HEK293T (cell line): ENCODE measurements around the gene TXNRD2.

Source experiments
- FOXA1 ChIP-seq: fragments of 450-650 bp; IDR thresholded peaks from 2 replicates; pipeline ENCODE4 v1.6.1; 2016; ENCODE audit warnings: mild to moderate bottlenecking
- FOXM1 ChIP-seq: fragments of 450-650 bp; IDR thresholded peaks from 2 replicates; pipeline ENCODE4 v1.6.1; 2017; ENCODE audit warnings: mild to moderate bottlenecking, borderline replicate concordance
- HDGF ChIP-seq: fragments of 450-650 bp; IDR thresholded peaks from 2 replicates; pipeline ENCODE4 v1.6.1; 2017; ENCODE audit warnings: antibody characterized with exemption, borderline replicate concordance
- SP1 ChIP-seq: fragments of 450-650 bp; IDR thresholded peaks from 2 replicates; pipeline ENCODE4 v1.6.1; 2017
- SUZ12 ChIP-seq: fragments of 450-650 bp; IDR thresholded peaks from 2 replicates; pipeline ENCODE4 v1.6.1; 2016; ENCODE audit warnings: mild to moderate bottlenecking
- ZNF384 ChIP-seq: fragments of 450-650 bp; IDR thresholded peaks from 2 replicates; pipeline ENCODE4 v1.6.1; 2016

GRCh38 chr22:19834599-19834998, 107.0 kb downstream of the TXNRD2 start:
- no peak for TF ChIP-seq HDGF
- no peak for TF ChIP-seq SUZ12
- TF ChIP-seq ZNF384, result no peak
- no peak for TF ChIP-seq FOXA1
- no peak for TF ChIP-seq FOXM1
- TF ChIP-seq SP1, result no peak
